Skin epidermis (tissue), 12 donors: ENCODE measurements around the gene SHISAL1.

ENCODE experiments used
- H3K27ac ChIP-seq, 21 experiments: fragments of 200-600 bp; sonication (generic) in 11 of 21; one replicate each; pipeline ENCODE4 v1.5.0; 2020; ENCODE audit warnings: mild to moderate bottlenecking in 3 of 21, inconsistent platforms in 2 of 21, moderate library complexity in 2 of 21
- H3K4me3 ChIP-seq, 7 experiments: fragments of 200-600 bp; sonication (generic) in 2 of 7; one replicate each; pipeline ENCODE4 v1.5.0; 2020; ENCODE audit warnings: inconsistent platforms in 2 of 7, mild to moderate bottlenecking in 2 of 7, moderate library complexity in 1 of 7

SHISAL1 gene

GRCh38 chr22:44271732-44272400 is 40.9 kb downstream of the SHISAL1 start:
- no peak overlapping the region for H3K27ac ChIP-seq
- no peak overlapping the region for H3K4me3 ChIP-seq

- no peak overlapping the region for H3K27ac ChIP-seq
- H3K4me3 ChIP-seq, result no peak overlapping the region
These were observed 41.7 kb downstream of the SHISAL1 start for GRCh38 chr22:44271010-44271500.

GRCh38 chr22:44270556-44270880 is 42.2 kb downstream of the SHISAL1 start:
- H3K27ac ChIP-seq, result no peak overlapping the region
- H3K4me3 ChIP-seq, result no peak overlapping the region

- Histone ChIP-seq H3K27ac (no peak overlapping the region), H3K4me3 (no peak overlapping the region)
These were observed 42.8 kb downstream of the SHISAL1 start for GRCh38 chr22:44269757-44270555.

- Histone ChIP-seq H3K4me3 (no peak overlapping the region), H3K27ac (no peak overlapping the region)
These were observed 43.6 kb downstream of the SHISAL1 start for GRCh38 chr22:44269117-44269498.

- Histone ChIP-seq H3K27ac (no peak overlapping the region), H3K4me3 (no peak overlapping the region)
These were observed 44.2 kb downstream of the SHISAL1 start for GRCh38 chr22:44268431-44269116.

- Histone ChIP-seq H3K27ac (no peak overlapping the region), H3K4me3 (no peak overlapping the region)
These were observed 44.9 kb downstream of the SHISAL1 start for GRCh38 chr22:44267856-44268255.

GRCh38 chr22:44266796-44267760 is 45.7 kb downstream of the SHISAL1 start:
- Histone ChIP-seq H3K27ac (no peak overlapping the region), H3K4me3 (no peak overlapping the region)

GRCh38 chr22:44263547-44263946 is 49.2 kb downstream of the SHISAL1 start:
- no peak overlapping the region for H3K27ac ChIP-seq

GRCh38 chr22:44261861-44262595 is 50.7 kb downstream of the SHISAL1 start:
- H3K27ac ChIP-seq, result no peak overlapping the region
- H3K4me3 ChIP-seq, result no peak overlapping the region

More at GRCh38 chr22:44263547-44263946, 49.2 kb downstream of the SHISAL1 start:
- no peak overlapping the region for H3K4me3 ChIP-seq

- no peak overlapping the region for H3K4me3 ChIP-seq
- no peak overlapping the region for H3K27ac ChIP-seq
These were observed 51.4 kb downstream of the SHISAL1 start for GRCh38 chr22:44261164-44261860.

GRCh38 chr22:44260216-44261035 is 52.3 kb downstream of the SHISAL1 start:
- Histone ChIP-seq H3K4me3 (no peak overlapping the region), H3K27ac (no peak overlapping the region)

GRCh38 chr22:44259366-44260215 is 53.2 kb downstream of the SHISAL1 start:
- H3K4me3 ChIP-seq, result no peak overlapping the region
- no peak overlapping the region for H3K27ac ChIP-seq

GRCh38 chr22:44256556-44257485 is 55.9 kb downstream of the SHISAL1 start:
- Histone ChIP-seq H3K4me3 (no peak overlapping the region), H3K27ac (no peak overlapping the region)

- Histone ChIP-seq H3K4me3 (no peak overlapping the region), H3K27ac (no peak overlapping the region)
These were observed 56.7 kb downstream of the SHISAL1 start for GRCh38 chr22:44256085-44256484.

GRCh38 chr22:44254811-44255210 is 57.9 kb downstream of the SHISAL1 start:
- no peak overlapping the region for H3K4me3 ChIP-seq
- no peak overlapping the region for H3K27ac ChIP-seq
